Breast epithelium (tissue), 3 donors: Measurements from ENCODE around the gene TTLL1.

Experiments
- CTCF ChIP-seq, 3 donors: fragments of 450-650 bp; IDR thresholded peaks; one replicate each; pipeline ENCODE4 v1.5.1; 2016 to 2017; ENCODE audit warnings: antibody characterized with exemption in 3 of 3, mild to moderate bottlenecking in 3 of 3, moderate library complexity in 3 of 3
- POLR2A ChIP-seq: fragments of 450-650 bp; IDR thresholded peaks from one replicate; pipeline ENCODE4 v1.6.1; 2016; ENCODE audit warnings: antibody characterized with exemption, mild to moderate bottlenecking, moderate library complexity
- POLR2AphosphoS5 ChIP-seq, 3 donors: sonication (generic); formaldehyde crosslinking; IDR thresholded peaks; one replicate each; pipeline ENCODE4 v1.6.1; 2017; ENCODE audit warnings: antibody characterized with exemption in 3 of 3

GRCh38 chr22:43012390-43012789 lies 76.8 kb downstream of the TTLL1 start:
- TF ChIP-seq CTCF (IDR thresholded peaks at IDR 0.05) (no peak), POLR2A (no peak), POLR2AphosphoS5 (IDR thresholded peaks at IDR 0.05) (no peak)
